Breast epithelium (tissue), 4 donors: ENCODE results near the gene GMFB. TPM values are rescaled to one million over a fixed set of nuclear protein-coding genes. Genes with fewer than 3 reads are reported as not detected.
A peak's percentile ranks its signal among the peaks of the same experiment; 100 is the strongest.
"Not testable (repeated sequence)": the region's sequence is repeated elsewhere in the genome, so short reads cannot be mapped to it uniquely, and the experiment has no call there.

Source experiments
- DNase-seq, 2 donors: peaks; one replicate each; pipeline ENCODE4 v3.0.0-alpha.2; 2019; ENCODE audit warnings: low spot score in 2 of 2
- H3K27ac ChIP-seq, 2 donors: fragments of 200-600 bp; sonication (generic) in 1 of 2; one replicate each; pipeline ENCODE4 v1.5.1; 2016 to 2019; ENCODE audit warnings: mild to moderate bottlenecking in 1 of 2
- H3K27me3 ChIP-seq, 2 donors: fragments of 200-600 bp; sonication (generic) in 1 of 2; one replicate each; pipeline versions ENCODE4 v1.5.1 to v1.6.0; 2017 to 2019; ENCODE audit warnings: control low read depth in 1 of 2, mild to moderate bottlenecking in 1 of 2
- H3K36me3 ChIP-seq: fragments of 200-600 bp; one replicate; pipeline ENCODE4 v1.5.1; 2019
- H3K4me1 ChIP-seq, 2 donors: fragments of 200-600 bp; sonication (generic); one replicate each; pipeline ENCODE4 v1.5.1; 2016 to 2019; ENCODE audit warnings: control low read depth in 1 of 2
- H3K4me3 ChIP-seq, 3 donors: fragments of 200-600 bp; sonication (generic); 1 replicate in 2 of 3; 2 replicates in 1 of 3; pipeline ENCODE4 v1.5.1; 2016 to 2019; ENCODE audit warnings: mild to moderate bottlenecking in 3 of 3, moderate library complexity in 2 of 3
- H3K9me3 ChIP-seq, 2 donors: fragments of 200-600 bp; sonication (generic) in 1 of 2; one replicate each; pipeline ENCODE4 v1.5.1; 2016 to 2019; ENCODE audit warnings: control low read depth in 1 of 2
- POLR2A ChIP-seq: fragments of 450-650 bp; IDR thresholded peaks from one replicate; pipeline ENCODE4 v1.6.1; 2016; ENCODE audit warnings: antibody characterized with exemption, mild to moderate bottlenecking, moderate library complexity
- POLR2AphosphoS5 ChIP-seq, 3 donors: sonication (generic); formaldehyde crosslinking; IDR thresholded peaks; one replicate each; pipeline ENCODE4 v1.6.1; 2017; ENCODE audit warnings: antibody characterized with exemption in 3 of 3
- intact Hi-C: fragments of 100-400 bp; cut with DNase I; formaldehyde crosslinking; loops from one replicate; pipeline ENCODE4 v1.15.1; 2023; ENCODE audit warnings: low total_unique reads
- total RNA-seq, 3 donors: library from RNA; depleted of rRNA; stranded (reverse); fragments of >200 nt; gene quantifications; one replicate each; pipeline ENCODE4 v1.1.0, GENCODE V29; 2016
- TF ChIP-seq, protein P1 (sequence below), 3 donors: fragments of 450-650 bp; IDR thresholded peaks; one replicate each; pipeline ENCODE4 v1.5.1; 2016 to 2017; ENCODE audit warnings: antibody characterized with exemption in 3 of 3, mild to moderate bottlenecking in 3 of 3, moderate library complexity in 3 of 3

Gene GMFB
- total RNA-seq, 3 donors from 2014 or later = 43.3 to 82.5 (median 64.6) TPM

DNA sequence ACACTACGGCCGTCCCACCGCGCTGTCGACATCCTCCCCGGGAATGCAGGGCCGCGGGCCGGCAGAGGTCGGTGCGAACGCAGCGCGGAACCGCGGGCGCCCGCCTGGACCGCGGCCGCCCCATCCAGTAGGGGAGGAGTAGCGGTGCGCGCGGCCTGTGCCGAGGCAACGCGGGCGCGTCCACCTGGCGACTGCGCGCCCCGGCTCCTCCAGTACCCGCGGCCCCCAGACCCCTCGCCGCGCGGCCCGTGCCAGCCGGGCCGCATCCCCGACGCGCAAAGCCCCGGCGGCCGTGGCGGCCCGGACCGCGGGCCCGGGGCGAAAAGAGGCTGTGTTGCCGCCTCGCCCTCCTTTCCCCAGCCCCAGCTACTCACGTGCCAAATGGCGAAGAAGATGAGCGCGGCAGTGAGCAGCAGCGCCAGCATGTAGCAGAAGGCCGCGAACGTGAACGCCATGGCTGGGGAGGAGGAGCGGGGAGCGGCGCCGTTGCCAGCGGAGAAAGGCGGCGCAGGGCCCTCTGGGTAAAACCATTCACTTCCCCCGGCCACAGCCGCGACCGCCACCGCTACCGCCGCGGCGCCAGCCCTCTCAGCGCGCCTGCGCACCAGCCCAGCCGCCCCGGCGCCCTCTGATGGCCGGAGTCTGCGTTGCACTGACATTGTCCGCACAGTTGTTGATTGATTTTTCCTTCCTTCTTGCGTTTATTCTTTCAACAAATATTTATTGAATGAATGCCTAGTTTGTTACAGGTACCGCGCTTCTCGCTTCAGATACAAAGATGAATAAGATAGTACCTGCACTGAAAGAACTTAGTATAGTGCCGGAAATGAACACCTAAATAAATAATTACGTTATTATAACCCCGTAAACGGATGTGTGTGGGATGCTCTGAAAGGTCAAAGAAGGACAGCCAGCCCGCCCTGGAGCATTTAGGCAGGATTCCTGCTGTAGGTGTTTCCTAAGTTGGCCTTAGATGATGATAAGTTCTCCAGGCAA is 47.6 kb downstream of the GMFB start, which contains the start of gene CNIH1:
Gene CNIH1, minus strand, starts transcription at position 502 of the 996 bp plus-strand sequence. Its CDS starts 47 bp downstream, at position 455.
- no peaks in the 10 kb centered on the region for H3K36me3 ChIP-seq
- no peaks in the 10 kb centered on the region for H3K9me3 ChIP-seq
- peak; percentile 85 to 91 for DNase-seq
- TF ChIP-seq POLR2A = no peak
- TF ChIP-seq, protein P1, sequence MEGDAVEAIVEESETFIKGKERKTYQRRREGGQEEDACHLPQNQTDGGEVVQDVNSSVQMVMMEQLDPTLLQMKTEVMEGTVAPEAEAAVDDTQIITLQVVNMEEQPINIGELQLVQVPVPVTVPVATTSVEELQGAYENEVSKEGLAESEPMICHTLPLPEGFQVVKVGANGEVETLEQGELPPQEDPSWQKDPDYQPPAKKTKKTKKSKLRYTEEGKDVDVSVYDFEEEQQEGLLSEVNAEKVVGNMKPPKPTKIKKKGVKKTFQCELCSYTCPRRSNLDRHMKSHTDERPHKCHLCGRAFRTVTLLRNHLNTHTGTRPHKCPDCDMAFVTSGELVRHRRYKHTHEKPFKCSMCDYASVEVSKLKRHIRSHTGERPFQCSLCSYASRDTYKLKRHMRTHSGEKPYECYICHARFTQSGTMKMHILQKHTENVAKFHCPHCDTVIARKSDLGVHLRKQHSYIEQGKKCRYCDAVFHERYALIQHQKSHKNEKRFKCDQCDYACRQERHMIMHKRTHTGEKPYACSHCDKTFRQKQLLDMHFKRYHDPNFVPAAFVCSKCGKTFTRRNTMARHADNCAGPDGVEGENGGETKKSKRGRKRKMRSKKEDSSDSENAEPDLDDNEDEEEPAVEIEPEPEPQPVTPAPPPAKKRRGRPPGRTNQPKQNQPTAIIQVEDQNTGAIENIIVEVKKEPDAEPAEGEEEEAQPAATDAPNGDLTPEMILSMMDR (IDR thresholded peaks at IDR 0.05) = peak; percentile 75 to 92 (median 88)
- TF ChIP-seq POLR2AphosphoS5 (IDR thresholded peaks at IDR 0.05) = peak; percentile 54 to 62 (median 60)
- no peaks in the 10 kb centered on the region for H3K4me1 ChIP-seq
- peak within 1 kb of the TSS; percentile 55 to 82 (median 77) for H3K4me3 ChIP-seq
- no peaks in the 10 kb centered on the region for H3K27me3 ChIP-seq
- peak within 1 kb of the TSS; percentile 93 to 96 for H3K27ac ChIP-seq
- intact Hi-C loops = no loop called here

DNA sequence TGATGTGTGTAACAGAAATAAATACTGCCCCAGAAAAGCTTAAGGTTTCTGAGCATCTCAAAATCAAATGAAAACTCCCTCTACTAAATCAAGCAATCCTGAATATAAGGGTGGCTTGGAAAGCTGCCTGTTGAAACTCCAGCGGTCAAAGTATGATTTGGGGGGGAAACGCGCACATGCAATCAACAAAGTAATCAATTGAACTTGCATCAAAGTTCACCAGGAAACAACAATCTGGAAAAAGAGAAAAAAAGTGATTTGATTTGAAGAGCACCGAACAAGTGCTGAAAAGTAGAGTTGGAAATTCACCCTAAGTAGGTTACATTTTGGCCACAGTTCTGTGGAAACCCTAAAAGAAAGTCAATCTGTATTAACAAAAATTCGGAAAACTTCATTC is 48.3 kb downstream of the GMFB start:
- Histone ChIP-seq H3K27me3 (no peaks in the 10 kb centered on the region), H3K4me1 (no peaks in the 10 kb centered on the region), H3K36me3 (no peaks in the 10 kb centered on the region), H3K4me3 (peak overlapping the region; percentile 55 to 82 (median 77)), H3K9me3 (no peaks in the 10 kb centered on the region), H3K27ac (peak overlapping the region; percentile 93 to 96)
- DNase-seq = no peak
- TF ChIP-seq POLR2AphosphoS5 (IDR thresholded peaks at IDR 0.05) = no peak
- TF ChIP-seq, protein P1 (IDR thresholded peaks at IDR 0.05) = no peak
- TF ChIP-seq POLR2A = no peak
- intact Hi-C loops = no loop called here

DNA sequence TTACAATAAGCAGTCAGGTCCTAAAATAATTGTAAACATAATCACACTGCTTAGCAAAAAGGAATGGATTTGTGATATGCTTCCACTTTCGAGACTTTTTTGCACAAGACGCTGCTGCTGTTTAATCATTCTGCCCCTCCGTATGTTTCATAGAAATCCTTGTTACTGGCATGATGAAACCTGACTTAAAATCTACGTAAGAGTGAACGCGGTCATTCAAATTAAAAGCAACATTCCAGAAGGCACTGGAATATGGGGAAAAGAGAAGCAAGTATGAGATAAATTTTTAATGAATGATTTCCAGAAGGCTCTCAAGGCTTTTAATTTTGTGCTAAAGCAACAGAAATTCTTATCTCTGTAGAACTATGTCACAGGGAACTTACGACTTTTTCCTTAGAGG is 48.7 kb downstream of the GMFB start:
- Histone ChIP-seq H3K4me3 (peak overlapping the region; percentile 55 to 82 (median 77)), H3K36me3 (no peaks in the 10 kb centered on the region), H3K27me3 (no peaks in the 10 kb centered on the region), H3K27ac (peak overlapping the region; percentile 93 to 96), H3K9me3 (no peaks in the 10 kb centered on the region), H3K4me1 (no peaks in the 10 kb centered on the region)
- no peak for TF ChIP-seq POLR2AphosphoS5 (IDR thresholded peaks at IDR 0.05)
- no peak for TF ChIP-seq POLR2A
- TF ChIP-seq, protein P1 (IDR thresholded peaks at IDR 0.05) = no peak
- intact Hi-C loops = no loop called here
- DNase-seq = no peak

DNA sequence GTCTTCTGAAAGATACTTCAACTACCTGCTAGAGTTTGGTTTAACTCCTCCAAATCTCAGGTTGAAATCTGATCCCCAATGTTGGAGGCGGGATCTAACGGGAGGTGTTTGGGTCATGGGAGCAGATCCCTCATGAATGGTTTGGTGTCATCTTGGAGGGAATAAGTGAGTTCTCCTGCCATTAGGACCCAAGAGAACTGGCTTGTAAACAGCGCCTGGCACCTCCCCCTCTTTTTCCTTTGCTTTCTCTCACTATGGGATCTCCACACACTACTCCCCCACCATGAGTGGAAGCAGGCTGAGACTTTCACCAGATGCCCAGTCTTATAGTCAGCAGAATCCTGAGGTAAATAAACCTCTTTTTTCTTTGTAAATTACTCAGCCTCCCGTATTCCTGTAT is 50.1 kb downstream of the GMFB start:
- H3K27ac ChIP-seq = no peak overlapping the region
- DNase-seq = no peak
- H3K9me3 ChIP-seq = no peaks in the 10 kb centered on the region
- no peaks in the 10 kb centered on the region for H3K36me3 ChIP-seq
- no peaks in the 10 kb centered on the region for H3K4me1 ChIP-seq
- TF ChIP-seq, protein P1 (IDR thresholded peaks at IDR 0.05) = no peak
- TF ChIP-seq POLR2A = no peak
- no peak for TF ChIP-seq POLR2AphosphoS5 (IDR thresholded peaks at IDR 0.05)
- intact Hi-C loops = no loop called here
- no peaks in the 10 kb centered on the region for H3K27me3 ChIP-seq
- H3K4me3 ChIP-seq = no peak overlapping the region

DNA sequence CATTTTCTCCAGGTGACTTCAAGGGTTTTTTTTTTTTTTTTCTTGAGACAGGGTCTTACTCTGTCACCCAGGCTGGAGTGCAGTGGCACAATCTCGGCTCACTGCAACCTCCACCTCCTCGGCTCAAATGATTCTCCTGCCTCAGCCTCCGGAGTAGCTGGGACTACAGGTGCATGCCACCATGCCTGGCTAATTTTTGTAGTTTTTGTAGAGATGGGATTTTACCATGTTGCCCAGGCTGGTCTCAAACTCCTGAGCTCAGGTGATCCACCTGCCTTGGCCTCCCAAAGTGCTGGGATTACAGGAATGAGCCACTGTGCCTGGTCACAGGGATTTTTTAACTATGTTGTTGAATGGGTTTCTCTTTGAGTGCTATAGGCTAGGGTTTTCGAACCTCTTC is 50.8 kb downstream of the GMFB start:
- H3K27me3 ChIP-seq, intact Hi-C loops, H3K27ac ChIP-seq, H3K4me3 ChIP-seq, H3K36me3 ChIP-seq, H3K9me3 ChIP-seq, DNase-seq, H3K4me1 ChIP-seq: not testable (repeated sequence)
